Measurements from ENCODE around the gene DIAPH1.
"Not testable (repeated sequence)": the region's sequence is repeated elsewhere in the genome, so short reads cannot be mapped to it uniquely, and the experiment has no call there.

Gene DIAPH1

DNA sequence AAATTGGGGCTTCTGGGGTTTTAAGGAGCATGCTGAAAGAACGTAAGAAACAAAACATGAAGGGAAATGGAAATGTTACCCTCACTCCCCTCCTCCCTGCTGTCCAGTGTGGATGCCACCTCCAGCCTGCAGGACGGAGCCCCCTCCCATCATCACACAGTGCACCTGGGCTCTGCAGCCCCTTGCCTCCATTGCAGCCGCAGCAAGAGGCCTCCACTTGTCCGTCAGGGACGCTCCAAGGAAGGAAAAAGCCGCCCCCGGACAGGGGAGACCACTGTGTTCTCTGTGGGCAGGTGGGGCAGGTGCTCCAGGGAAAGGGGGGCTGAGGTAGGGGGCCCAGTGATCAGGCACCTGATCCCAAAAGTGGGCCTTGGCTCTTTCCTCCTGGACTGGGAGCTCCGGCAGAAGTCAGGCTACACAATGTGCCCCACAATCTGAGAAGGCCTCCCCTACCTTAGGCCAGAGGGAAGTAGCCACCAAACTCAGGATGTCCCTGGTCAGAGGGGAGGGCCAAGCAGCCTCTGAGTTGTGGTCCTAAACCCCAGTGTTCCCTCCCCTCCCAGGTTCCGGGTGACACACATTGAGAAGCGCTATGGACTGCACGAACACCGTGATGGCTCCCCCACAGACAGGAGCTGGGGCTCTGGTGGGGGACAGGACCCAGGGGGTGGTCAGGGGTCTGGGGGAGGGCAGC is 20.7 kb upstream of the DIAPH1 start:
- DNase-seq: no peak

DNA sequence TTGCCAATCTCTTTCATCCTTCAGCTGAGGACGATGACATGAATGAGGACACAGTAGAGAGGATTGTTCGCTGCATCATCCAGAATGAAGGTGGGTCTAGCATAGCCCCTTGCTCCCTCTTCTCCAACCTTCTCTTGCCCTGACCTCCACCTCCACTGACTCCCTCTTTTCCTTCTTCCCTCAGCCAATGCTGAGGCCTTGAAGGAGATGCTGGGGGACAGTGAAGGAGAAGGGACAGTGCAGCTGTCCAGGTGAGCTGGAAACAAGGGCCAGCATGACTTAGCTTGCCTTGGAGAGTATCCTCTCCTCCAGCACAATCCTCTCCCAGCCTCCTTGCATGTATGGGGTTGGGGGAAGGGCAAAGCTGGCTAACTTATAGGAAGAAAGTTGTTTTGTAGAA is 20.0 kb upstream of the DIAPH1 start:
- no peak for DNase-seq

DNA sequence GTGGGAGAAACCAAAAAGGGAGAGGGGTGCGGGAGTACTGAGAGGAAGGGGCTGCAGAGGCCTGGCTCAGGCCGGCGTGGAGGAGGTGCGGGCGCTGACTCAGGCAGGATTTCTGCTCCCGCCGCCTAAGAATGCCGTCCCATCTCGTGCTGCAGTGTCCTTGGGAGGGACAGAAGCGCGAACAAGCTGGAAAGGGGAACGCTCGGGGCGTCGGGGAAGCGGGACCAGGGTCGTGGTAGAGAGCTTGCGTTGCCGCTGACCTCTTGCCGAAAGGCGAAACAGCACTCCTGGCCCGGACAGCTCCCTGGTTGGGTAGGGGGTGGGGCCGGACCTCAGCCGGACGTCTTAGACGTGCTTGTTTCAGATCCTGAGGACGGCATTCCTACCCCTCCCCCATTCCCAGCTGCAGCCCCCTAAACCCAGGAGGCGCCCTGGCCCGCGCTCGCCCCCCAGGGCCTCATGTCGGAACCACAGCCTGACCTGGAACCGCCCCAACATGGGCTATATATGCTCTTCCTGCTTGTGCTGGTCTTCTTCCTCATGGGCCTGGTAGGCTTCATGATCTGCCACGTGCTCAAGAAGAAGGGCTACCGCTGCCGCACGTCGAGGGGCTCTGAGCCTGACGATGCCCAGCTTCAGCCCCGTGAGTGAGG is 19.1 kb upstream of the DIAPH1 start:
- peak; percentile 55 for DNase-seq

DNA sequence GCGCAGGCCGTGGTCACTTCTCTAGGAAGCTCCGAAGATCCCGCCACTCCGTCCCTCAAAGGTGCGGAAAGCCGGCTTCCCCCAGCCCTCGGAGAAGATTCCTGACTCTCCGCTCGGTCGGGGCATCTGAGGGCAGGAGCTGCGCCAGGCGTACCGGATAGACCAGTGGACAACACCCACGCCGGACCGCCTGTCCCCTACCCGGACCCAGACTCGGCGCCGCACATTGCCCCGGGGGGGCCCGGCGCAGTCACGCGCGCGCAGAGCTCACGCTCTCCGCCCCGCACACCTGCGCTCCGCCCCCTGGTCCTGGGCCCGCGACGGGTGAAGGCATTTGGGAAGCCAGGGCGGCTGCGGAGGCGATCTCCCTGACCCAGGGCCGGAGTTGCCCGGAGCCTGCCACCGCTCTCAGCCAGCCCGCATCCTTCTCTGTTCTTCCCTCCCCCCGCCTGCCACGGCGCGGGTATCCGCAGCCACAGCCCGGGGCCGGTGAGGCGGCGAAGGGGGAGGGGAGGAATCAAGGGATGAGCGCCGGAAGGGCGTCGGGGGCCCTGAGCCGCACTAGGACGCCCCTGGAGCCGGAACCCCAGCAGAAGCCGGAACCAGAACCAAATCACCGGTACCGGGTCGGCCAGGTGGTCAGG is 18.4 kb upstream of the DIAPH1 start:
- peak; percentile 51 for DNase-seq

DNA sequence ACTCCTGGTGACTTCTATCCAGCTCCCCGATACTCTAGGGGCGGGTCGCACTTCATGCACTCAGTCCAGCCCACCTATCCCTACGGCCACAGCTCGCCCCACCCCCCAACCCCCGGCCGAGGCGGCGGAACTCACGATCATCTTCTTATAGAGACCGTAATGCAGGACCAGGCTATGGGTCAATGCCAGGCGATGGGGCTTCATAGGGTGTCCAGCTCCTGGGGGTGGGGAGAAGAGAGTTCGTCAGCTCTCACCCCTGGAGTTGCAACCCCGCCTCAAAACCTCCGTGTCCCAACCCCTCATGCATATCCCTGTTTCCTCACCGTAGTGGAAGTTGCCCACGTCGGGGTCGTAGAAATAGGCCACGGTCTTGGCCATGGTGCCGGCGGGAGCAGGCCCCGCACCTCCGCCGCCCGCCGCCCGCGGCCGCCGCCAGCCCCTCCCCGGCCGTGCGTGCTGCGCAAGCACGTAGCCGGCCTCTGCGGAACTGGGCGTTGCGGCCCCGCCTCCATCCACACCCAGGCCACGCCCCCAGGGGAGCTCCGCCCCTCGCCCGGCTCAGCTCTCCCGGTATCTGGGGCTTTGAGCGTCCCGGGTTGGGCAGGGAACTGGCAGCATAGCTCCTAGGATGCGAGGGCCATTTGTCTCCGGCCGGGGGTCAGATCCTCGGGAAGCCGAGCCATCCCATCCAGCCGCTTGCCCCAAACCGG is 17.8 kb upstream of the DIAPH1 start, which contains the start of the genes HDAC3 and RELL2:
TSS of gene HDAC3 (minus strand) at position 437 of the 710 bp plus-strand sequence. CDS start at position 378, 59 bp downstream.
TSS of gene RELL2 (plus strand) at position 585 of the 710 bp plus-strand sequence. CDS start 1,229 bp downstream, outside the sequence.
- DNase-seq: peak; percentile 86

DNA sequence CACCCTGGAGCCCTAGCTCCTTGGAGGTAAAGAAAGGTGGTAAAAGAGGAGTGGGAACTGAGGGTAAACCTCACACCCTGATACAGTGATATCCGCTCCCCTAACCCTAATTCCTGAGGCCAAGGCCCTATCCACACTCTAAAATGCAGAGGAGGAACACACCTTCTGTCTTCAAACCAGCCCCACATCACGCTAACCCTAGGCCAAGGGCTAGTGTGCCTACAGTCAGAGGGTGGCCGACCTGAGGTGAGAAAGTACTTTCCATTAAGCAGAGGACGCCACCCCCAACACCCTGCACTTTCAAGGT is 17.3 kb upstream of the DIAPH1 start:
- no peak for DNase-seq

DNA sequence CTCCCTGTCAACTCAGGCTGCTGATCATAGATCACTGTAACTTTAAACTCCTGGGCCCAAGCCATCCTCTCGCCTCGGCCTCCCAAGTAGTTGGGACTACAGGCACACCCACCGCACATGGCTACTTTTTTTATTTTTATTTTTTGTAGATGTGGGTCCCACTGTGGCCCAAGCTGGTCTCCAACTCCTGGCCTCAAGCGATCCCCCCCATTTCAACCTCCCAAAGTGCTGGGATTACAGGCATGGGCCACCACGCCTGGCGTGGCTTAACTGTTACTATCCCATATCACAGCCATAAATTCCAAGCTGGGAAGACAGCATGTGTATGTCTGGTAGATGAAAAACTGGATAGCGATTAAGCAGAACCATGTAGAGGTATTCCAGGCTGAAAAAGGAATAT is 16.8 kb upstream of the DIAPH1 start:
- no peak for DNase-seq

DNA sequence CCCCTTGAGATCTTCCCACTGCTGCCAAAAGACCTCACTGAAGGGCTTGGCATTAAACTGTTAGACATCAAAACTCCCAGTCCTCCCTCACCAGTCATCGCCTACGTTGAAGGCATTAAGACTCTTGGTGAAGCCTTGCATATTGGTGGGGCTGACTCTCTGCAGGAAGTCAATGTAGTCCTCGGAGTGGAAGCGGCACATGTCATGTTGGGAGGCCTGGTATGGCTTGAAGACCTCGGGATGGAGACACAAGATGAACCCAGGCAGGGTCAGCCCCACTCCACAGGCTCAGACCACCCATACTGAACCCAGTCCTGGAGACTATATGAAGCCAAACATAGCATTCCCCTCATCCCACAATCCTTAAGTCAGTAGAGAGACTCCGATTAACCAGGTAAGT is 15.9 kb upstream of the DIAPH1 start:
- DNase-seq: no peak

DNA sequence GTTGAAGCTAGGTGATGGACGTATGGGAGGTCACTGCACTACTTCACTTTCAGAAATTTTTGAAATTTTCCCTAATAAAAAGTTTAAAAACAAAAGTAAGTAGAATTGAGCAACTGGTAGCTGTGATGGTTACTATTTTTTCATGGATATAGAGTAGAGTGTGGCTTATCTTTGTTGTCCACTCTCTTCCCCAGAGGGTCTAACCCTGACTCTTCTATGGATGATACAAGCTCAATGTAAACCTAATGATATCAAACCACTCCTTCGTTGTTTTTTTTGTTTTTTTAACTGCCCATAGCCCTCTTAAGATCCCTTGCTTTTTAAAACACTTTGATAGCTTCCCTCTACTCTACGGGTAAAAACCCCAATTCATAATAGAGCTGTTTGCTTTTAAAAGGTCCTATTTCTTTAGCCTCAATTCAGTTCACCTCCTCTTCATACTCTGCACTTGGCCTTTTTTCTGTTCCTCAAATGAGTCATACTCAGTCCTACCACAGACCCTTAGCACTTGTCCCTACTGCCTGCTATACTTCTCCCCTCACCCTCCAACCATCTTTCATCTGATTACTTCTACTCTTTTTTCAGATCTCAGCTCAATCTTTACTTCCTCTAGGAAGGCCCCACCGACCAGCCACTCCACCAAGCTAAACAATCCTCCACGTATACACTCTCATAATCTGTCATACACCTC is 15.2 kb upstream of the DIAPH1 start:
- no peak for DNase-seq

DNA sequence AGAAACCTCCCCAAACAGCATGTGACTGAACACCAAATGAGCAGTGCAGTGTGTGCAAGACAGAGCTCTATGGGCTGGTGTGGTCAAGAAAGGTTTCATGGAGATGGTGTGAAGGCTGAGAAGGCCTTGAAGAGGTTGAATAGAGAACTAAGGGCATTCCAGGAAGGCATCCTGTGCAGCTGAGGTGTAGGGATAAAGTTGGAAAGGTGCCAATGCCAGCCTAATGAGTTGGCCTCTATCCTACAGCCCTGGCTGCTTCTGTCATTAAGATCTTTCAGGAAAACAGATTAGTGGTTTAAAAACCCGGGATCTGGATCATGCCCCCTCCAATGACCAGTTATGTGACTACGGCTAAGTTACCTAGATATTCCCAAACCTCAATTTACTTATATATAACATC is 13.8 kb upstream of the DIAPH1 start:
- no peak for DNase-seq

DNA sequence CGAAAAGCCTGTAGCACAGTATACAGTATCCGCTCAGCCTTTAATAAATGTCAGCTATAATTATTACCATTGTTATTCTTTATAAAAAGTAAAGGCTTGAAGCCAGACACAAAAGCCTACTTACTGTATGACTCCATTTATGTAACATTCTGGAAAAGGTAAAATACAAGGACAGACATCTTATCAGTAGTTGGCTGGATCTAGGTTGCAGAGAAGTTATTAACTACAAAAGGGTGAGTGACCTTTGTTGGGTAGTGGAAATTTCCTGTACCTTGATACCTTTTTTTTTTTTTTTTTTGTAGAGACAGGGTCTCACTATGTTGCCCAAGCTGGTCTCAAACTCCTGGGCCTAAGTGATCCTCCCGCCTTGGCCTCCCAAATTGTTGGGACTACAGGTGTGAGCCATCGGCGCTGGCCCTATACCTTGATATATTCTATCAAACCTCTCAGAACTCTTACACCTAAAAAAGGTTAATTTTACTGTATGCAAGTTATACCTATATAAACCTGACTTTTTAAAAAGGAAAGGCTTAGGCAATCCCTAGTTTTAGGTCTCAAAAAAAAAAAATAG is 11.9 kb upstream of the DIAPH1 start:
- no peak for DNase-seq

DNA sequence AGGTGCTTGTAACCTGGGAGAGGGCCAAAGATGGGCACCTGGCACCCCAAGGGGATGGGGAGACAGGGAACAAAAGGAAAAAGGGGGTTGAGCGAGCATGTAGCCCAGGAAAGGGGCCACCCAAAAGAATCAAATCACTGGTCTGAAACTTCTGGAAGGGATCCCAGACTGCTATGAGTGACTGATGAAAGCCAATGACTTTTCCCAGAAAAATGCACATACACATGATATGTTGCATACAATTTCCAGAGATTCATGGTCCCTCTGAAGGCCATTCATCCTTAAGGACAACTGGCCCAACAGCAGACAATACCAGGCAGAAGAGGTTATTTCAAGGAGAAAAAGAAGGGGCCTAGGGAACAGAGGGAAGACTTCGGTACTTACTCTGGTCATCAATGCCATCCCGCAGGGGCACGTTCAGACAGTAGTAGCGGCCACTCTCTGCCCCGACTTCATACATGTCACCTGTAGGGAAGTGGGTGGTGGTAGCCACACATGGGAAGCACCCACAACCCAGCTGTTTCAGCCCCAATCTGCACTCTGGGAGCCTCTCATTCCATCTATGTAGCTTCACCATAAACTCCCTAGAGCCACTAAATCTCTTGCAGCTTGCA is 9.5 kb upstream of the DIAPH1 start:
- DNase-seq: no peak

DNA sequence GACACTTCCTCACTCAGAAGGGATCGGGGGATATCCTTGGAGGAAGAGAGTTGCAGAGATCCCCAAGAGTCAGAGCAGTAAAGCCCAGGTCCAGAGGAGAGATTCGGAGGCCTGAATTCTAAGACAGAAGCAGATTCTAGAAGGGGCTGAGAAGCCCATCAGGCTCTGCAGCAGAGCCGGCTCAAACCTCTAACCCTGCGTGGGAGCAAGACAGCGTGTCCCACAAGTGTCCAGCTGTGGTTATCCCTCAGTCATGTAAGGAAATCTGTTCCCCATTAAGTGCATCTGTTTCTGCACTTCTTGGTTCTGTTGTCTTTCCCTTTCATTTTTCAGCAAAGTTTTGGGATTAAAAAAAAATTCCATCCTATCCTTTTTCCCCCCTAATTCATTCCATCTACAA is 4.8 kb upstream of the DIAPH1 start:
- DNase-seq: no peak

DNA sequence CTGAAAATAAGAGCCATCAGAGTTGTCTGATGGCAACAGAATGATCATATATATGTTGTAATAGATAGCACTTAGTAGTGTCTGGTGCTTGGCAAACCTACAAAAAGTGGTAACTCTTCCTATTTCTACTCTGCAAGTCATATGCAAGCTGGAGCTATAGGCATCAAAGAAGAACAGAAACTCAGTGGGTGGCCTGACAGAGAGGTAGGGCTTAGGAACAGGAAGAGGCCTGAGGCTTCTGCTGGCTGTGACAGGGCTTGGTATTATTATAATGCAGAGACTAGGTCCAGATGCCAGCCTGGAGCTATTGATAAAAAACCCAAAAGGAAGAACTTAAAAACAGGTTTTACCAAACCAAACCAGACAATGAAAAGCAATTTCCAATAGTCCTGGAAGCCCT is 4.4 kb upstream of the DIAPH1 start:
- no peak for DNase-seq

DNA sequence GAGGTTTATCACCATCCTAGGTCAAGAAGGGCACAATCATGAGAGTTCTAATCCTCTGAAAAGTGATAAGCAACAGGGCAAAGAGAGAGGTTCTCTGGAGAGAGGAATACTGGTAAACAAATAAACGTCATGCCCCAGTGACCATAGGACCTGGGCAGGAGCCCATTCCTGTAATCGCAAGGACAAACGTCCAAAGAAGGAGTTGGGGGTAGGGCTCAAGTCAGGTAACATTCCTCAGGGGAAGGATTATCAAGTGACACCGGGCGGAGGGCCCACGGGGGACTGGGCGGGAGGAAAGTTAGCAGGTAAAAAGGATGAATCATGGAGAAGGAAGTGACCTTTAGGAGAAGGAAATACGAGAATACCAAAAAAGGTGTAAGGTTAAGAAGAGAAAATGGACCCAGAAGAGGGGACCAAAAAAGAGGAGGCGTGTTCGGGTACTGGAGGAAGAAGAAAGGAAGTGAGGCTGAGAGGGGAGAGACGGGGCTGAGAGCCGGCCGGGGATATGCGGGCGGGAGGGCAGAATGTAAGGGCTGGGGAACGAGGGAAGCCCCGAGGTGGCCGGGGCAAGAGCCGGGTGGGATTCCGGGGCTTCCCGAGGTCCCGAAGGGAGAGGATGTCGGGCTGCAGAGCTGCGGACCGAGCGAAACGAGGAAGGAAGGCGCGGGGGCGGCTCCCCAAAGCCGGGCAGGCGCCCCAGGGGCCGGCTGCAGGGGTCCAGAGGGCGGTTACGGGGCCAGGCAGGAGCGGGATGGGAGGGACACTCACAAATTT is 583 bp downstream of the DIAPH1 start:
- peak; percentile 52 for DNase-seq

DNA sequence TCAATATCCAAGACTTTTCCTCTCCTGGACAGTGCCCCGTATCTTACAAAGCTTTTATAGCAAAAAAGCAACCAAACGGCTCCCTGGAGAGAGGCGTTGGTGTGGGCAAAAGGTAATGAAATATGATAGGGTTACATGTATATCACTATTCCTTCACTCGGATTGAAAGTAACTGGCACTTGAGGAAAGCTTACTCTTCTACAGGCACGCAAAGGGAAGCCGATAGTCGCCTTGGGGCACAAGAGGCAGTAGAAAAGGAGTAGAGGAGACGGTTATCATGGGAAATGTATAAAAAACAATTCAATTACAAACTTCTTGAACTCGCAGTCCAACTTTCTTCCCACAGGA is 1.1 kb downstream of the DIAPH1 start:
- no peak for DNase-seq

DNA sequence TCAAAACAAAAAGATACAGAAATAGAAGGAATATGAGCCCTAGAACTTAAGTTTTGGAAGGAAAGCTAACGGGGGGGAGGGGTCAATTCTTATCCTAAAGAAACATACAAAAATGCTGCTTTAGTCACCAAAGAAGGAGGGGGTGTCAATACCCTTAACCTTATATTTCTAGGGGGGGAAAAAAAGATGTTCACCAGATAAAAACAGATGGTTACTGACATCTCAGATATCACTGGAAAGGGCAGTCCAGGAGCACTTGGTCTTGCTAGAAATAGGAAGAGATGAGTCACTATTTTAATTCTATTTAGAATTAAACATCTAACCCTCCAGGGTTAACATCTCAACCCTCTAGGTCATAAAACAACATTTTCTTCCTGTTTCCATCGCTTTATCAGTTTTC is 1.7 kb downstream of the DIAPH1 start:
- no peak for DNase-seq

DNA sequence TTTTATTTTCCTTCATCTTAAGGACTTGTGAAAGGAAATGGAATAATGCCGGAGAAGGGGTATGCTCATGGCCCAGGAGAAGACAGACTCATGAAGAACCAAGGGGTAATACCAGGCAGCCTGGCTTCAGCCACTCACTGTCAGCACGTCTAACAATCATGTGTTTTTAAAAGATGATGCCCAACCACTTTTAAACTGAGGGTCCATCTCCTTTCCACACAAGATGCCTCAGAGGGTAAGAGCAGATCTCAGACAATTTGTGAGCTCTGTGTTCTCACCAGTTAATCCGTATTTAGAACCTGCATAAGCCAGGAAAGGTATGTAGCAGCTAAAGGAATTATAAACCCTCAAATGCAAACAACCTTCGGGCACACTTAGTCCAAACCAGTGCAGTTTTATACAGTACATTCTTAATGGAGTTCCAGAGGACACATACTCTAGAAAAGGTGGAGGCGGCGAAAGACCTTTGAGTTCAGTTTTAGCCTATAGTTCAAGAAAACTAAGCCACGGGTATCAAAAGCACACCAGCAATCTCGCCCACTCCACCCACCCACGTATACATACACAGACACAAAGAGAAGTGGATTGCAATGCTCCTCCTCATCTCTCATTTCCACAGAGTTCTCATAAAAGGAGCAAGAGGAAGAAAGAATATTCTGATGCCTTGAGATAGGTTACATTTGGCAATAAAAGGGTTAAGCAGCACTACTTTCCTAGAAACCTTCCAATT is 2.6 kb downstream of the DIAPH1 start:
- no peak for DNase-seq

DNA sequence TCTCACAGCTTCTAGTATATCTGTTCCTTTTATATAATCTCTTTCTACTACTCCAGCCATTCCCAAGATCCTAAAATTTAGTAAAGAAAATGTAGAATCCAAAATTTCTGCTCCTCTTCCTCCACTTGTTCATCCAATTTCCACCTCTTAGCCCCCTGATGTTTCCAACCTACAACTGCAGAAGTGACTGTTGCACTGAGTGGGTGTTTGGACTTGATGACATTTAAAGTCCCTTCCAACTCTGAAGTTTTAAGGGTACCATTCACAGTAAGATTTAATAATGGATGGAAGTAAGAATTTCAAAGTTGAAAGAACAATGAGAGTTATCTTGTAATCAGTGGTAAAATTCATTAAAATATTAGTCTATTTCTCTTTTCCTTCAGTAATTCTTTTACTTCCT is 5.5 kb downstream of the DIAPH1 start:
- no peak for DNase-seq

DNA sequence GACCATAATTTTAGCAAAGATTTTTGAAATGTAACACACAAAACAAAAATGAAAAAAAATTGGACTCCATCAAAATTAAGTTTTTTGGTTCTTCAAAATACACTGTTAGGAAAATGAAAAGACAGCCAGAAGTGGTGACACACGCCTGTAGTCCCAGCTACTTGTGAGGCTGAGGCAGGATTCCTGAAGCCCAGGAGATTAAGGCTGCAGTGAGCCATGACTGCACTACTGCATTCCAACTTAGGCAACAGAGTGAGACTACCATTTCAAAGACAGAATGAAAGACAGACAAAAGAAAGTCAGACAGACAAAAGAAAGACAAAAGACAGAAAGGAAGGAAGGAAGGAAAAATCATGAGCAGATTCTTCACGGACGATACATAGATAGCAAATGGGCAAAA is 7.5 kb downstream of the DIAPH1 start:
- no peak for DNase-seq

DNA sequence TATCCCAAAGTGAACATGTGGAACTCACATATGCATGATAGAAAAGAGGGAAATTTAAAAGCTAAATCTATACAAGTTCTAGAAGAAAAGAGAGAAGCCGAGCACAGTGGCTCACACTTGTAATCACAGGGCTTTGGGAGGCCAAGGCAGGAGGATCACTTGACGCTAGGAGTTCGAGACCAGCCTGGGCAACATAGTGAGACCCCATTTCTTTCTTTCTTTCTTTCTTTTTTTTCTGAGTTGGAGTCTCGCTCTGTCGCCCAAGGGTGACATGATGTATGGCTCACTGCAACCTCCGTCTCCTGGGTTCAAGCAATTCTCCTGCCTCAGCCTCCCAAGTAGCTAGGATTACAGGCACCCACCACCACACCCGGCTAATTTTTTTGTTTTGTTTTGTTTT is 8.9 kb downstream of the DIAPH1 start:
- not testable (repeated sequence) for DNase-seq

Data from stimulated activated naive CD4-positive, alpha-beta T cell treated with Interleukin-2 at 50 U/mL for 16 hours (primary cell).